ENCODE results near the gene ORM2. TPM values are rescaled to one million over a fixed set of nuclear protein-coding genes. Genes with fewer than 3 reads are reported as not detected.
"Not testable (repeated sequence)": the region's sequence is repeated elsewhere in the genome, so short reads cannot be mapped to it uniquely, and the experiment has no call there.

The ORM2 gene
- total RNA-seq, 2 donors from 2014 or later: not detected

- no peak for DNase-seq (ENCODE audit: low spot score)
- intact Hi-C loops (cut with DNase I): no loop called here
Observed at GRCh38 chr9:114324492-114324891, 5.2 kb upstream of the ORM2 start.

DNA sequence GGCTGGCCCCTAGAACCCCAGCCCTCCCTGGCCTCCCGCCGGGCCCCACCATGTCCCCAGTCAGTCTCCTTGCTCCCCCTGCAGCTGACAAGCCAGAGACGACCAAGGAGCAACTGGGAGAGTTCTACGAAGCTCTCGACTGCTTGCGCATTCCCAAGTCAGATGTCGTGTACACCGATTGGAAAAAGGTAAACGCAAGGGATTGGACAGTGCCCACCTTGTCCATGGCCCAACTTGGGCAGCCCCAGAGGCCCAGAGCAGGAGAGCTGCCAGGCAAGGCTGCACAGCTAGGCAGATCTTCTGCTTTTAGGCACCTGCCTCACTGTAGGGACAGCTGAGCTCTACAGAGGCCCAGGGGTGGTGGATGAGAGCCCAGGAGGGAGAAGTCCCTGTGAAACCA lies 4.7 kb upstream of the ORM2 start:
- intact Hi-C loops (cut with DNase I); DNase-seq (ENCODE audit: low spot score): not testable (repeated sequence)

GRCh38 chr9:114325684-114326254 lies 3.9 kb upstream of the ORM2 start:
- DNase-seq (ENCODE audit: low spot score); intact Hi-C loops (cut with DNase I): not testable (repeated sequence)

DNA sequence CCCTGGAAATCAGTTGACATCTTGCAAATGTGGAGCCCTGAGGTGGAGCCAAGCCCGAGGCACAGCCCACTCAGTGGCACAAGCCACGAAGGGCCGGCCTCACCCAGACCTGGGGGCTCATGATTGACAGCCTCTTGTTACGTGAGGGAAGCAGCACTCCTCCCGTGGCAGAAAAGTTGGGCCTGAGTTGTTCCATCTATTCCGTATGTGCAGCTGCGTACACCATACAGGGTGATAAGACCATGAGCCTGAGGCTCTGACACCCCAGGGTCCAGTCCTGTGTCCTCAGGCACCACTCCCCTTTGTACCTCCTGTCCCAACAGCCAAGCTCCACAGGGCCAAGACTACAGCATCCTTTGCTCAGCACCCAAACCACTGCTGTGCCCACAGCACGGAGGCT lies 1.9 kb upstream of the ORM2 start:
- intact Hi-C loops (cut with DNase I): no loop called here

DNA sequence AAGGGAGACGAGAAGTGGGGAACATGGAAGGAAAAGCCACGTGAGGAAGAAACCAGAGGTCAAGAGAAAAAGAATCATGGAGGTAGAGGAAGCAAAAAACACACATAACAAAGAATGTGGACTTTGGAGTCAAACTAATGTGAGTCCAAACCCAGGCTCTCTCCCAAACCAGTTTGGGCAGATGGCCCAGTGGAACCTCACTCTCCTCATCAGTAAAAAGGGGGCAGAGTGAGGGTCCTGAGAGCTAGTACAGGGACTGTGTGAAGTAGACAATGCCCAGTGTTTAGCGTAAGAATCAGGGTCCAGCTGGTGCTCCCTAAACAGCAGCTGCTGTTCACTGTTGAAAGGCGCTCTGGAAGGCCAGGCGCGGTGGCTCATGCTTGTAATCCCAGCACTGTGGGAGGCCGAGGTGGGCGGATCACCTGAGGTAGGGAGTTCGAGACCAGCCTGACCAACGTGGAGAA lies 1.3 kb upstream of the ORM2 start:
- DNase-seq (ENCODE audit: low spot score); intact Hi-C loops (cut with DNase I): not testable (repeated sequence)

More for the DNA sequence above, 1.9 kb upstream of the ORM2 start:
- DNase-seq (ENCODE audit: low spot score): no peak

DNA sequence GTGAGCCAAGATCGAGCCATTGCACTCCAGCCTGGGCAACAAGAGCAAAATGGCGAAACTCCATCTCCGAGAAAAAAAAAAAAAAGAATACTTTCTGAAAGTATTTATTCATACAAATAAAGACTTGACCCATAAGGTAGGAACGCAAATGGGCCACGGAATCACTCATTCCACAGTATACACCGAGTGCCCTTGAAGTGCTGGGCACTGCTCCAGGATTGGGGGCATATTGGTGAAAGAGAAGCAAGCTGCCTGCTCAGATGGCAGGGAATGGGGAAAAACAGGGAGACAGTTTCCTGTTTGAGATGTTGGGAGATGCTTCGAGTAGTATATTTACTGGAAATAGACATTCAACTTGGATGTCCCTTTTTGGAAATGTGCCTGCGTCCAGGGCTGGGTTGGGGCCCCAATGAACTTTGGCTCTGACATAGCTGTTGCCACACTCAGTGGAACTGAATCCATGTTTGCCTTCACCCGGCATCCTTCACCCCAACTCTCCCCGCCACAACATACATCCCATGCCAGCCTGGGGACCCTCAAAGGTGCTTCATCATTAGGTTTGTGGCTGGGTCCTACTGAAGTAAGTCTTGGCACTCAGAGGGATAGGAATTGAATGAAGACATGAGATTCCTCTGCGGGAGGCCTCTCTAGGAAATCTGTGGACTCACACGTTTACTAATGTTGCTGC lies 588 bp upstream of the ORM2 start:
- intact Hi-C loops (cut with DNase I); DNase-seq (ENCODE audit: low spot score): not testable (repeated sequence)

DNA sequence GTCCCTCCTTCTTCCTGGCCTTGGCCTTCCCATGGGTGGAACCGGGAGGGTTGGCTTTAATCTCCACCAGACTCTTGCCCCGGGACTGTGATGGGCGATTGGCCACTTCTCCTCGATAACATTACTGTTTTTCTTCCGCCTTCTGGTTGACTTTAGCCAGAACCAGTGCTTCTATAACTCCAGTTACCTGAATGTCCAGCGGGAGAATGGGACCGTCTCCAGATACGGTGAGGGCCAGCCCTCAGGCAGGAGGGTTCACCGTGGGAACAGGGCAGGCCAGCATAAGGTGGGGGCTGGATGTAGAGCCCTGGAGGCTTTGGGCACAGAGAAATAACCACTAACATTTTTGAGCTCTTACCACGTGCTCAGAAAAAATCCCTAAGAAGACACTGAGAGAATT lies 967 bp downstream of the ORM2 start:
- intact Hi-C loops (cut with DNase I): no loop called here

GRCh38 chr9:114331229-114332195 lies 1.8 kb downstream of the ORM2 start:
- DNase-seq (ENCODE audit: low spot score); intact Hi-C loops (cut with DNase I): not testable (repeated sequence)

More for the DNA sequence above, 967 bp downstream of the ORM2 start:
- no peak for DNase-seq (ENCODE audit: low spot score)

DNA sequence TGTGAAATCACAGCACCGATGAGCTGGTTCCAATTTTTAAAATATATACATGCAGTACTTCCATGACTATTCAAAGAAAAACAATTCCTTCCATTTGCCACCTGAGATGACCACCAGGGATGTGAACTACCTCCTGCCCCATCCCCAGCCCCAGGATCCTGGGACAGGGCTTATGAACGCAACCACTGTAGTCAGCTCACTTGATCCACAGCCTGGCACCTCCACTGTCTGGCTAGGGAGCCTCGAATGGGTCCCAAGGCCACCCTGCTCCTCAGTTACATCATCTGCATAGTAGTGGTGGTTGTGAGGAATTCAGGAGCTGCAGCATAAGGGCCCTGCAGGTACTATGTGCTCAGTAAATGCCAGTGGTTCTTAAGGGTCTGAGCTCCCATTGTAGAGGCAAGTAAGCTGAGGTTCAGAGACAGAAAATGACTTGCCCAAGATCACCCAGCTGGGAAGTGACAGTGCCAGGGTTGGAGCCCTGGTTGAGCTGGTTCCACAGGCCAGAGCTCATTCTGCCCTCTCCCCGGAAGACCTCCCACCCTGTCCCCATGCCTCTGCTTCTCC lies 2.9 kb downstream of the ORM2 start:
- DNase-seq (ENCODE audit: low spot score); intact Hi-C loops (cut with DNase I): not testable (repeated sequence)

GRCh38 chr9:114333718-114334117 lies 4.0 kb downstream of the ORM2 start:
- intact Hi-C loops (cut with DNase I); DNase-seq (ENCODE audit: low spot score): not testable (repeated sequence)

GRCh38 chr9:114334490-114334889 lies 4.8 kb downstream of the ORM2 start:
- intact Hi-C loops (cut with DNase I): no loop called here
- no peak for DNase-seq (ENCODE audit: low spot score)

GRCh38 chr9:114335745-114336144 lies 6.1 kb downstream of the ORM2 start:
- no peak for DNase-seq (ENCODE audit: low spot score)
- intact Hi-C loops (cut with DNase I): no loop called here

GRCh38 chr9:114336157-114336556 lies 6.5 kb downstream of the ORM2 start:
- no peak for DNase-seq (ENCODE audit: low spot score)
- intact Hi-C loops (cut with DNase I): no loop called here

DNA sequence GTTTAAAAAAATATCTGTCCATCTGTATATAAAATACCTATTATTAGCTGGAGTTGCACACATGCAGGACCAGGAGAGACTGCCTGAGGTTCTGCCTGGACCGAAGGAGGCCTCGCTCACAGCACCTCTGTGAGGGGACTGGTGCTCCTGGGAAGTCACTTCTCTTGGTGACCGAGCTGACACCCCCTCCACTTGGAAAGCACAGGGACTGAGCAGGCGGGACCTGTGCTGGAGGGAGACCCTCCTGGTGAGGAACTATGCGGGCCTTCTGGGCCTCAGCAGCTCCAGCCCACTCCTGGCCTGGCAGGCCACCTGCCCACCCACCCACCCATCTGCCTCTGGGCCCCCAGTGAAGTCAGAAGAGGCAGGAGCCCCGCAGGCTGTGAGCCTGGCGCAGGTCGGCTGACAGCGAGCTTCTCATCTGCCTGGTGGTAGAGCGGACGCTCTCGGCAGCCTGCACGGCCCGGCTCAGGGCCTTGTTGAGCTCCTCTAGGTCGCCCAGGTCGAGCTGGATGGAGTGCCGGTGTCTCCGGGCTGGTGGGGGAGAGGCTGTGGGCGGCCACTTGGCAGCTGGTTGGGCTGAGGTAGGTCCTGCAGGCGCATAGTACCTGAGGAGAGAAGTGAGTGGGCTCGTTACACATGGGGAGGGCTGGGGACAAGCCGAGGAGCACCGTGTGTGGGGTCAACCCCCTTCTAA lies 7.2 kb downstream of the ORM2 start:
- intact Hi-C loops (cut with DNase I): no loop called here
- DNase-seq (ENCODE audit: low spot score): no peak

GRCh38 chr9:114338187-114338586 lies 8.5 kb downstream of the ORM2 start:
- DNase-seq (ENCODE audit: low spot score): no peak

GRCh38 chr9:114339130-114339908 lies 9.7 kb downstream of the ORM2 start:
- DNase-seq (ENCODE audit: low spot score): no peak
- intact Hi-C loops (cut with DNase I): no loop called here

More at GRCh38 chr9:114338187-114338586, 8.5 kb downstream of the ORM2 start:
- intact Hi-C loops (cut with DNase I): no loop called here

DNA sequence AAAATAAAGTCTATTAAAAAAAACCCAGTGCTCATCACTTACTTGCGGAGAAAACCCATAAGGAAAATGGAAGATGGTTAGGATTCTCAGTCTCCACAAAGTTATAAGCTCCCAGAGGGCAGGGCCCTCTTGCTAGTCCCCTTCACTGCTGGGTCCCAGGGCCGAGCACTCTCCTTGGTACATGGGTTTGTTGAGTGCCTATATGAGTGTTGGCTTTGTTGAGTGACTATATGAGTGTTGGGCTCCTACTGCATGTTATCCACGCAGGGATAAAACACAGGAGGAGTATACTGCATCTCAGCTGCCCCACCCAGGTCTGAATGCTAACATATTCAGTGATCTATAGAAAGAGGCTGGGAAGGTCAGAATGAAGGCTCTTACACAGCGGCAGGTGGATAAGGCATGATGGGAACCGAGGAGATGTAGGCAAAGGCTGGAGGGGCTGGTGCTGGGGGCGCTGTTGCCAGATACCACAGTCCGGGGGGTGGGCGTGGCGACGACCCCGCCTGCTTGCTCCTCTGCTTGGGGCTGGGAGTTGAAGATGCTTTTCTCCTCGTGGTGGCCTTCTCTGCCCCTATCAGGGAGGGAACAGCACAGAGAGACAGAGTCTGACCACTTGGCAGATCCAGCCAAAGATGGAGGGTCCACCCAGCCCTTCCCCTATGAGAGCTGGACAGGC lies 11.6 kb downstream of the ORM2 start:
- DNase-seq (ENCODE audit: low spot score): no peak
- intact Hi-C loops (cut with DNase I): loop anchor here in 1 of 2 donors (10.0 kb wide), 1 partner anchor 314 kb away; the partner anchor contains the start of gene TEX53
